GM18517 (cell line): ENCODE measurements around the gene FN1.

Experiments
- ATAC-seq: cut with Tn5 transposase; IDR thresholded peaks from one replicate; pipeline ENCODE4 v1.9.1; 2021; ENCODE audit warnings: mild to moderate bottlenecking, moderate library complexity; ENCODE audit not compliant: unreplicated experiment

The FN1 gene

GRCh38 chr2:215442401-215442787 lies 6.5 kb upstream of the FN1 start:
- no peak for ATAC-seq

- ATAC-seq = no peak
Observed at GRCh38 chr2:215441560-215442400, 5.9 kb upstream of the FN1 start.

GRCh38 chr2:215439980-215440512 lies 4.2 kb upstream of the FN1 start:
- no peak for ATAC-seq

GRCh38 chr2:215439404-215439803 lies 3.5 kb upstream of the FN1 start:
- no peak for ATAC-seq

GRCh38 chr2:215437614-215438013 lies 1.7 kb upstream of the FN1 start:
- ATAC-seq = no peak

- ATAC-seq = no peak
Observed at GRCh38 chr2:215436705-215437565, 1.1 kb upstream of the FN1 start.

- no peak for ATAC-seq
Observed at GRCh38 chr2:215435280-215435869, 493 bp downstream of the FN1 start.

GRCh38 chr2:215434447-215435279 lies 1.2 kb downstream of the FN1 start:
- ATAC-seq = no peak

- no peak for ATAC-seq
Observed at GRCh38 chr2:215432759-215433594, 2.9 kb downstream of the FN1 start.

- no peak for ATAC-seq
Observed at GRCh38 chr2:215431778-215432758, 3.8 kb downstream of the FN1 start.

- ATAC-seq = no peak
Observed at GRCh38 chr2:215431290-215431689, 4.6 kb downstream of the FN1 start.

GRCh38 chr2:215430528-215431187 lies 5.2 kb downstream of the FN1 start:
- ATAC-seq = no peak

GRCh38 chr2:215429424-215429823 lies 6.4 kb downstream of the FN1 start:
- ATAC-seq = no peak

GRCh38 chr2:215428060-215428910 lies 7.6 kb downstream of the FN1 start:
- ATAC-seq = no peak

GRCh38 chr2:215427585-215427984 lies 8.3 kb downstream of the FN1 start:
- no peak for ATAC-seq

GRCh38 chr2:215425021-215425782 lies 10.7 kb downstream of the FN1 start:
- no peak for ATAC-seq
